ENCODE measurements around the gene KRT13. TPM values are rescaled to one million over a fixed set of nuclear protein-coding genes. Genes with fewer than 3 reads are reported as not detected.

The KRT13 gene
- total RNA-seq, 4 donors from 2014 or later: 20.7 to 1,501 (median 80.1) TPM

GRCh38 chr17:41486316-41486715, 19.1 kb downstream of the KRT13 start:
- Histone ChIP-seq H3K4me3 (no peak overlapping the region), H3K36me3 (no peaks in the 10 kb centered on the region), H3K9me3 (no peaks in the 10 kb centered on the region), H3K27ac (no peak overlapping the region), H3K4me1 (no peaks in the 10 kb centered on the region), H3K27me3 (no peaks in the 10 kb centered on the region)
- 87 to 88% methylated on average over 3 to 10 of the region's 13 CpGs for WGBS, 2 donors (ENCODE audit: low coverage in 1 of 2)
- TF ChIP-seq EP300 (IDR thresholded peaks at IDR 0.05) (no peak), CTCF (IDR thresholded peaks at IDR 0.05) (no peak), POLR2A (IDR thresholded peaks at IDR 0.05) (no peak), POLR2AphosphoS5 (IDR thresholded peaks at IDR 0.05) (no peak)
- ATAC-seq: no peak

- H3K4me1 ChIP-seq: no peaks in the 10 kb centered on the region
- 90 to 100% methylated on average over 1 to 3 of the region's 8 CpGs for WGBS, 2 donors (ENCODE audit: low coverage in 1 of 2)
Measured at GRCh38 chr17:41484920-41485904, 20.2 kb downstream of the KRT13 start.

GRCh38 chr17:41483991-41484826, 21.2 kb downstream of the KRT13 start:
- H3K9me3 ChIP-seq: no peaks in the 10 kb centered on the region
- H3K36me3 ChIP-seq: no peaks in the 10 kb centered on the region
- no peak overlapping the region for H3K27ac ChIP-seq
- H3K4me1 ChIP-seq: no peaks in the 10 kb centered on the region
- H3K4me3 ChIP-seq: no peak overlapping the region
- ATAC-seq: no peak
- 75 to 81% methylated on average over 2 to 4 of the region's 7 CpGs for WGBS, 2 donors (ENCODE audit: low coverage in 1 of 2)
- H3K27me3 ChIP-seq: no peaks in the 10 kb centered on the region
- no peak for TF ChIP-seq POLR2AphosphoS5 (IDR thresholded peaks at IDR 0.05)
- no peak for TF ChIP-seq EP300 (IDR thresholded peaks at IDR 0.05)
- TF ChIP-seq POLR2A (IDR thresholded peaks at IDR 0.05): no peak
- TF ChIP-seq CTCF (IDR thresholded peaks at IDR 0.05): no peak

More at GRCh38 chr17:41484920-41485904, 20.2 kb downstream of the KRT13 start:
- H3K4me3 ChIP-seq: no peak overlapping the region
- no peaks in the 10 kb centered on the region for H3K9me3 ChIP-seq
- no peak for TF ChIP-seq CTCF (IDR thresholded peaks at IDR 0.05)
- TF ChIP-seq POLR2AphosphoS5 (IDR thresholded peaks at IDR 0.05): no peak
- no peak for TF ChIP-seq POLR2A (IDR thresholded peaks at IDR 0.05)
- no peak for TF ChIP-seq EP300 (IDR thresholded peaks at IDR 0.05)
- ATAC-seq: no peak
- H3K27me3 ChIP-seq: no peaks in the 10 kb centered on the region
- H3K36me3 ChIP-seq: no peaks in the 10 kb centered on the region
- H3K27ac ChIP-seq: no peak overlapping the region

DNA sequence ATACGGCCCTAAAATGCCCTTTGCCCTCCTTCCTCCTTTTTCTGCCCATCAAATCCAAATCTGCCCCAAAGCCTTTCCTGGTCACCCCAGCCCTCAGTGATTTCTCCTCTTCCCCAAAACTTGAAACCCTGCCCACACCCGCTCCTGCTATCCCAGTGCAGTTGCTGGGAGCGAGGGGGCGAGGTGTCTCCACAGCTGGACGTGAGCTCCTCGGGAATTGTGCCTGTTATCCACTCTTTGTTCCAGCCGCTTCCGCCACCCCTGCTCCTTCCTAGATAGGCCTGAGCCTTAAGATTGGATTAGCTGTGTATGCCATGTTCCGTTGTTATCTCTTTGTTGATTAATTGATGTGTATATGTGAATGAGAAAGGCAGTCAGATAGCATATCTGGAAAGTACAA, 21.9 kb downstream of the KRT13 start:
- Histone ChIP-seq H3K4me1 (no peaks in the 10 kb centered on the region), H3K27ac (no peak overlapping the region), H3K9me3 (no peaks in the 10 kb centered on the region), H3K4me3 (no peak overlapping the region), H3K36me3 (no peaks in the 10 kb centered on the region), H3K27me3 (no peaks in the 10 kb centered on the region)
- no peak for ATAC-seq
- WGBS, 2 donors (ENCODE audit: low coverage in 1 of 2): 64 to 91% methylated on average over 4 to 9 of the region's 9 CpGs
- TF ChIP-seq POLR2A (IDR thresholded peaks at IDR 0.05) (no peak), POLR2AphosphoS5 (IDR thresholded peaks at IDR 0.05) (no peak), CTCF (IDR thresholded peaks at IDR 0.05) (no peak), EP300 (IDR thresholded peaks at IDR 0.05) (no peak)

Measured in gastroesophageal sphincter (tissue), 4 donors.